Testis (tissue), 2 donors: ENCODE measurements around the gene PSAPL1.

Experiments used
- POLR2A ChIP-seq: fragments of 450-650 bp; IDR thresholded peaks from one replicate; pipeline ENCODE4 v1.6.1; 2017; ENCODE audit warnings: antibody characterized with exemption, mild to moderate bottlenecking, moderate library complexity
- TF ChIP-seq, protein P1 (sequence below), 3 experiments: fragments of 450-650 bp in 2 of 3; fragments of 200-600 bp in 1 of 3; sonication (generic) in 1 of 3; IDR thresholded peaks; one replicate each; pipeline ENCODE4 v1.5.1; 2016 to 2019; ENCODE audit warnings: antibody characterized with exemption in 3 of 3, mild to moderate bottlenecking in 2 of 3, moderate library complexity in 1 of 3

- TF ChIP-seq POLR2A: no peak
- TF ChIP-seq, protein P1, sequence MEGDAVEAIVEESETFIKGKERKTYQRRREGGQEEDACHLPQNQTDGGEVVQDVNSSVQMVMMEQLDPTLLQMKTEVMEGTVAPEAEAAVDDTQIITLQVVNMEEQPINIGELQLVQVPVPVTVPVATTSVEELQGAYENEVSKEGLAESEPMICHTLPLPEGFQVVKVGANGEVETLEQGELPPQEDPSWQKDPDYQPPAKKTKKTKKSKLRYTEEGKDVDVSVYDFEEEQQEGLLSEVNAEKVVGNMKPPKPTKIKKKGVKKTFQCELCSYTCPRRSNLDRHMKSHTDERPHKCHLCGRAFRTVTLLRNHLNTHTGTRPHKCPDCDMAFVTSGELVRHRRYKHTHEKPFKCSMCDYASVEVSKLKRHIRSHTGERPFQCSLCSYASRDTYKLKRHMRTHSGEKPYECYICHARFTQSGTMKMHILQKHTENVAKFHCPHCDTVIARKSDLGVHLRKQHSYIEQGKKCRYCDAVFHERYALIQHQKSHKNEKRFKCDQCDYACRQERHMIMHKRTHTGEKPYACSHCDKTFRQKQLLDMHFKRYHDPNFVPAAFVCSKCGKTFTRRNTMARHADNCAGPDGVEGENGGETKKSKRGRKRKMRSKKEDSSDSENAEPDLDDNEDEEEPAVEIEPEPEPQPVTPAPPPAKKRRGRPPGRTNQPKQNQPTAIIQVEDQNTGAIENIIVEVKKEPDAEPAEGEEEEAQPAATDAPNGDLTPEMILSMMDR (IDR thresholded peaks at IDR 0.05): no peak
Measured at GRCh38 chr4:7402526-7402925, 32.2 kb downstream of the PSAPL1 start.
